RWPE2 (cell line): ENCODE measurements around the gene TAF4.

Source experiments
- ATAC-seq: fragments of 200-7000 bp; cut with Tn5 transposase; 3 replicates; pipeline ENCODE4 v1.9.1; 2021; ENCODE audit warnings: low read depth
- DNase-seq: peaks from one replicate; pipeline ENCODE4 v3.0.0-alpha.2; 2020; ENCODE audit warnings: low spot score
- H3K27ac ChIP-seq: fragments of 450-650 bp; 2 replicates; pipeline ENCODE4 v1.5.1; 2017; ENCODE audit warnings: mild to moderate bottlenecking; ENCODE audit not compliant: poor library complexity, severe bottlenecking
- H3K27me3 ChIP-seq: fragments of 250-450 bp; sonication (Bioruptor Pico); 2 replicates; pipeline ENCODE4 v1.5.1; 2021; ENCODE audit warnings: mild to moderate bottlenecking, moderate library complexity; ENCODE audit not compliant: insufficient read depth, poor library complexity, severe bottlenecking
- H3K36me3 ChIP-seq: fragments of 250-450 bp; sonication (Bioruptor Pico); 2 replicates; pipeline ENCODE4 v1.5.1; 2020; ENCODE audit warnings: low read depth, mild to moderate bottlenecking, moderate library complexity
- H3K4me1 ChIP-seq: fragments of 250-450 bp; sonication (Bioruptor Pico); 2 replicates; pipeline ENCODE4 v1.5.1; 2021; ENCODE audit warnings: mild to moderate bottlenecking, moderate library complexity; ENCODE audit not compliant: insufficient read depth, poor library complexity, severe bottlenecking
- H3K4me3 ChIP-seq: fragments of 250-450 bp; sonication (Bioruptor Pico); 2 replicates; pipeline ENCODE4 v1.5.1; 2021; ENCODE audit warnings: mild to moderate bottlenecking, moderate library complexity; ENCODE audit not compliant: severe bottlenecking
- H3K9me3 ChIP-seq: fragments of 250-450 bp; sonication (Bioruptor Pico); 2 replicates; pipeline ENCODE4 v1.5.1; 2021; ENCODE audit warnings: mild to moderate bottlenecking, moderate library complexity; ENCODE audit not compliant: severe bottlenecking
- CTCF ChIP-seq: fragments of 450-650 bp; IDR thresholded peaks from one replicate; pipeline ENCODE4 v1.5.1; 2017; ENCODE audit warnings: mild to moderate bottlenecking, moderate library complexity; ENCODE audit not compliant: poor library complexity, severe bottlenecking

The TAF4 gene

GRCh38 chr20:61997891-61998290 lies 67.8 kb downstream of the TAF4 start:
- DNase-seq (no peak), ATAC-seq (no peak)
- no peaks in the 10 kb centered on the region for H3K9me3 ChIP-seq
- no peak overlapping the region for H3K4me3 ChIP-seq
- peaks cover 92% of the 10 kb centered on the region for H3K36me3 ChIP-seq
- no peaks in the 10 kb centered on the region for H3K4me1 ChIP-seq
- no peak for TF ChIP-seq CTCF
- no peaks in the 10 kb centered on the region for H3K27me3 ChIP-seq
- H3K27ac ChIP-seq, result no peak overlapping the region

DNA sequence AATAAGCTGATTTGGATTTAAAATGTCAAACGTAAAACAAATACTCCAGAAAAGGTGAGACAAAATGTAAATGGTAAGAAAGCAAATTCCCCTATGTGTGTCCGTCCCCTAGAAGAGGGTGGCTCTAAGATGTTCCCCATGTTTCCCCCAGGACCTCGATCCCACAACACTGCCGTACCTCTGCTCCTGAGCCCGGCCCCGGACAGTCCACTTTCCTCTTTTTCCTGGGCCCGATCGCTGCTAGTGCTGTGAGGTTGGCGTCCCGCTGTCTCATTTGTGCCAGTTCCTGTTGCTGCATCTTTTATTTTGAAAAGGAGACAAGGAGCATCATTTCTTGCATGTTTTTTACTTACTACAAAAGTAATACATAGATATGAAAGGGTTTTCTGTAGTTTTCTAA lies 68.3 kb downstream of the TAF4 start:
- Histone ChIP-seq H3K4me1 (no peaks in the 10 kb centered on the region), H3K9me3 (no peaks in the 10 kb centered on the region), H3K27ac (no peak overlapping the region), H3K27me3 (no peaks in the 10 kb centered on the region), H3K4me3 (no peak overlapping the region), H3K36me3 (peaks cover 92% of the 10 kb centered on the region)
- no peak for DNase-seq
- TF ChIP-seq CTCF, result no peak
- ATAC-seq, result no peak

DNA sequence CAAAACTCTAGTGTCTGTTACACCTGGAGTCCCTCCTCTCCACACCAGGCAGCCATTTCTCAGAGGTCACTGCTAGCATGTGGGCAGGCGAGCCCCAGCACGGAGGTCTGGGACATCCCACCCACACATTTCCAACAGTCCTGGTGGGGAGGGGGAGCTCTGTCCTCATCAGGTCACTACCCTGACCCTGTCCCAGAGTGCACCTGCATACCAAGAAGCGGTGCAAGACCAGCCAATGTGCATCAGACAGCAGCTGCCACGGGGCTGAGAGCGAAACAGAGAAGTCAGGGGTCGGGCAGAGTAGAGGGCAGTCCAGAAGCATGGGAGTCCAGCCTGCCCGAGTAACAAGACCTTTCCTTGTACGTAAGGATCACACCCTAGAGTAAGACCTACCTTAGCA lies 71.1 kb downstream of the TAF4 start:
- Histone ChIP-seq H3K36me3 (peaks cover 91% of the 10 kb centered on the region), H3K27me3 (no peaks in the 10 kb centered on the region), H3K27ac (no peak overlapping the region), H3K4me1 (no peaks in the 10 kb centered on the region), H3K4me3 (no peak overlapping the region), H3K9me3 (peaks cover 13% of the 10 kb centered on the region)
- ATAC-seq (no peak), DNase-seq (no peak)
- no peak for TF ChIP-seq CTCF

DNA sequence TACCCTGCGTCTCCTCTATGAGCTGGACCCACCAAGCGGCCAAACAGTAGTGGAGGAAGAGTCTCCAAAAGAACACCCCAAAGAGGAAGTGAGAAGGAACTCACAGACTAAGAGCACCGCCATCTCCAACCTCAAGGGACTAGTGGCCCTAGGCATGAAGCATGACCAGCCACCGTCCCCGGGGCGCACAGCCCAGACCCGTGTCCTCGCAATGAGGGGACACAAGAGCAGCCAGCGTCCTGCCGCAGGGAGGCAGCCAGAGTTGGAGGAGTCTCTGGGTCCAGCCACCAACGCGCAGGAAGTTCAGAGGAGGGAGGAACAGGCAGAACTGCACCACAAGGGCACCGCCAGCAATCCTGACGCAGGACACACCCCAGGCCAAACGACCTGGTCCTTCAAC lies 72.6 kb downstream of the TAF4 start:
- H3K27me3 ChIP-seq, result no peaks in the 10 kb centered on the region
- no peak overlapping the region for H3K4me3 ChIP-seq
- H3K9me3 ChIP-seq, result peaks cover 13% of the 10 kb centered on the region
- no peaks in the 10 kb centered on the region for H3K4me1 ChIP-seq
- ATAC-seq, result no peak
- no peak overlapping the region for H3K27ac ChIP-seq
- H3K36me3 ChIP-seq, result peaks cover 83% of the 10 kb centered on the region
- TF ChIP-seq CTCF, result no peak
- peak; percentile 82 for DNase-seq

GRCh38 chr20:61991476-61991875 lies 74.2 kb downstream of the TAF4 start:
- DNase-seq, result no peak
- ATAC-seq, result no peak
- no peak for TF ChIP-seq CTCF
- no peaks in the 10 kb centered on the region for H3K4me1 ChIP-seq
- H3K27ac ChIP-seq, result no peak overlapping the region
- H3K9me3 ChIP-seq, result peaks cover 13% of the 10 kb centered on the region
- peaks cover 83% of the 10 kb centered on the region for H3K36me3 ChIP-seq
- H3K4me3 ChIP-seq, result no peak overlapping the region
- H3K27me3 ChIP-seq, result no peaks in the 10 kb centered on the region
